Right lobe of liver (tissue), 6 donors: ENCODE results near the gene HECTD4. TPM values are rescaled to one million over a fixed set of nuclear protein-coding genes. Genes with fewer than 3 reads are reported as not detected.
"Not testable (repeated sequence)": the region's sequence is repeated elsewhere in the genome, so short reads cannot be mapped to it uniquely, and the experiment has no call there.

Experiments used
- ATAC-seq, 4 donors: fragments of 200-7000 bp; cut with Tn5 transposase; one replicate each; pipeline ENCODE4 v1.9.1; 2020; ENCODE audit warnings: mild to moderate bottlenecking in 4 of 4, moderate library complexity in 4 of 4
- DNase-seq, 3 donors: peaks; one replicate each; pipeline ENCODE4 v3.0.0-alpha.2; 2020
- H3K27ac ChIP-seq, 3 donors: fragments of 200-600 bp; one replicate each; pipeline ENCODE4 v1.8.0; 2022
- H3K27me3 ChIP-seq, 2 donors: fragments of 200-600 bp; one replicate each; pipeline ENCODE4 v1.8.0; 2022
- H3K36me3 ChIP-seq, 4 donors: fragments of 200-600 bp; sonication (generic) in 1 of 4; one replicate each; pipeline versions ENCODE4 v1.5.1 to v1.8.0; 2017 to 2022; ENCODE audit warnings: control low read depth in 1 of 4
- H3K4me1 ChIP-seq, 4 donors: fragments of 200-600 bp; sonication (generic) in 1 of 4; one replicate each; pipeline versions ENCODE4 v1.5.1 to v1.8.0; 2017 to 2022; ENCODE audit warnings: control low read depth in 1 of 4
- H3K4me3 ChIP-seq, 3 donors: fragments of 200-600 bp; one replicate each; pipeline ENCODE4 v1.8.0; 2022
- H3K9me3 ChIP-seq, 4 donors: fragments of 200-600 bp; sonication (generic) in 1 of 4; one replicate each; pipeline versions ENCODE4 v1.5.1 to v1.8.0; 2017 to 2022; ENCODE audit warnings: control low read depth in 1 of 4
- POLR2A ChIP-seq: fragments of 450-650 bp; IDR thresholded peaks from one replicate; pipeline ENCODE4 v1.6.1; 2017; ENCODE audit warnings: antibody characterized with exemption, mild to moderate bottlenecking
- WGBS: methylation state at CpG from one replicate; pipeline ENCODE4 v1.1.6; 2018; ENCODE audit warnings: low coverage, low lambda C conversion rate; ENCODE audit not compliant: insufficient coverage; ENCODE audit errors: missing lambda C conversion rate; 5-methylcytosine and 5-hydroxymethylcytosine counted together
- intact Hi-C, 2 donors: fragments of 100-400 bp; cut with DNase I; formaldehyde crosslinking; loops; one replicate each; pipeline versions ENCODE4 v1.11.2 to v1.14.1; 2022
- total RNA-seq, 6 experiments: library from RNA; depleted of rRNA in 2 of 6; stranded (reverse); fragments of >200 nt in 2 of 6; fragmentation: NEBNext Ultra II Directional in 3 of 6; extraction: Animal tissue kit (Norgen Biotek cat#: 25700) in 3 of 6; gene quantifications; one replicate each; pipeline versions ENCODE4 v1.1.0 to v1.2.4, GENCODE V29; 2016 to 2023
- TF ChIP-seq, protein P1 (sequence below), 4 donors: fragments of 200-600 bp in 3 of 4; fragments of 450-650 bp in 1 of 4; IDR thresholded peaks; one replicate each; pipeline versions ENCODE4 v1.5.1 to v1.8.0; 2016 to 2022; ENCODE audit warnings: antibody characterized with exemption in 4 of 4, mild to moderate bottlenecking in 2 of 4
- donor health status: DM: no; HTN: yes; CAD: no.
- donor health status: DM: no; HTN: no; CAD: no.
- donor health status: DM: no; HTN: no; CAD: no.
- donor health status: DM: no; HTN: yes; CAD: no.
- donor health status: DM: no; HTN: yes; CAD: no.

Gene HECTD4
- total RNA-seq, 6 experiments from 2014 or later: 12.6 to 24.4 (median 19.3) TPM

DNA sequence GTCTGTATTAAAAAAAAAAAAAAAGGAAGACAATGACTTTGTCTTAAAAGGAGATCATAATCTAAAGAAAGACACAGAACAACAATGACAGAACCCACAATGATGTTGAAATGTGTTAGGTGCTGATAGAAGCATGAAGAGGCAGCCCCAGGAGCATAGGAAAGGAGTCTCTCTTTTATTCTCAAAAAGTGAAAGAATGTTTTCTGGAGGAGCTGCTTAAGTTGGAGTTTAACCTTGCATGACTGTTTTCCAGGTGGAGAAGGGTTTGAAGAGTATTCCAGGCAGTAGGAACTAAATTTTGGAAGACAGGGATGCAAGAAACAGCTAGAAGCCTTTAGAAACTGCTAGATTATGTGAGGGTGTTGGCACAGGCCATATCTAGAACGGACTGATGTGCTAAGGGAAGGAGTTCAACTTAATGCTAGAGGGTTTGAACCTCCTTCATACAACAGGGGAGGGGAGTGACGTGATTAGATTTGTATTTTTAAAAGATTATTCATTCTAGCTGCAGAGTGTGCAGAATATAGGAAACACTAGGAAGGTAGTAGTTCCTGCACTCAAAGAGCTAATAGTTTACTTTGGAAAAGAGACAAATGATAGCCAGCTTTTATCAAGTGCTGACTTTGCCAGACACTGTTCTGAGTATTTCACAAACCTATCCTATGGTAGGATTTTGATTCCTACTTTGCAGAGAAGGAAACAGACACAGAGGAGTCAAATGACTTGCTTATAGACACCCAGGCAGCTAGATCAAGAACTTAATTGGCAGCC is 31.8 kb upstream of the HECTD4 start:
- Histone ChIP-seq H3K9me3 (no peaks in the 10 kb centered on the region), H3K36me3 (no peaks in the 10 kb centered on the region), H3K4me3 (no peak overlapping the region), H3K27ac (peak overlapping the region in 2 of 3 donors; percentile 29 to 45), H3K27me3 (no peaks in the 10 kb centered on the region), H3K4me1 (peaks cover 0 to 36% (median 3%) of the 10 kb centered on the region in 4 donors)
- DNase-seq (no peak), ATAC-seq (peak; percentile 35 to 48 (median 41))
- 24% methylated on average over 2 of the region's 2 CpGs for WGBS
- TF ChIP-seq, protein P1, sequence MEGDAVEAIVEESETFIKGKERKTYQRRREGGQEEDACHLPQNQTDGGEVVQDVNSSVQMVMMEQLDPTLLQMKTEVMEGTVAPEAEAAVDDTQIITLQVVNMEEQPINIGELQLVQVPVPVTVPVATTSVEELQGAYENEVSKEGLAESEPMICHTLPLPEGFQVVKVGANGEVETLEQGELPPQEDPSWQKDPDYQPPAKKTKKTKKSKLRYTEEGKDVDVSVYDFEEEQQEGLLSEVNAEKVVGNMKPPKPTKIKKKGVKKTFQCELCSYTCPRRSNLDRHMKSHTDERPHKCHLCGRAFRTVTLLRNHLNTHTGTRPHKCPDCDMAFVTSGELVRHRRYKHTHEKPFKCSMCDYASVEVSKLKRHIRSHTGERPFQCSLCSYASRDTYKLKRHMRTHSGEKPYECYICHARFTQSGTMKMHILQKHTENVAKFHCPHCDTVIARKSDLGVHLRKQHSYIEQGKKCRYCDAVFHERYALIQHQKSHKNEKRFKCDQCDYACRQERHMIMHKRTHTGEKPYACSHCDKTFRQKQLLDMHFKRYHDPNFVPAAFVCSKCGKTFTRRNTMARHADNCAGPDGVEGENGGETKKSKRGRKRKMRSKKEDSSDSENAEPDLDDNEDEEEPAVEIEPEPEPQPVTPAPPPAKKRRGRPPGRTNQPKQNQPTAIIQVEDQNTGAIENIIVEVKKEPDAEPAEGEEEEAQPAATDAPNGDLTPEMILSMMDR (IDR thresholded peaks at IDR 0.05): no peak
- TF ChIP-seq POLR2A: no peak
- intact Hi-C loops: no loop called here

GRCh38 chr12:112409906-112410244 is 27.6 kb upstream of the HECTD4 start:
- Histone ChIP-seq H3K27ac (peak overlapping the region in 1 of 3 donors; percentile 77), H3K27me3 (no peaks in the 10 kb centered on the region), H3K9me3 (no peaks in the 10 kb centered on the region), H3K36me3 (peaks cover 10 to 33% (median 20%) of the 10 kb centered on the region in 4 donors), H3K4me1 (peaks cover 0 to 34% (median 7%) of the 10 kb centered on the region in 4 donors), H3K4me3 (peak overlapping the region in 2 of 3 donors; percentile 83 to 86)
- DNase-seq: no peak
- no peak for TF ChIP-seq POLR2A
- TF ChIP-seq, protein P1 (IDR thresholded peaks at IDR 0.05): no peak
- ATAC-seq: no peak
- intact Hi-C loops: no loop called here
- 88% methylated on average over 12 of the region's 14 CpGs for WGBS

DNA sequence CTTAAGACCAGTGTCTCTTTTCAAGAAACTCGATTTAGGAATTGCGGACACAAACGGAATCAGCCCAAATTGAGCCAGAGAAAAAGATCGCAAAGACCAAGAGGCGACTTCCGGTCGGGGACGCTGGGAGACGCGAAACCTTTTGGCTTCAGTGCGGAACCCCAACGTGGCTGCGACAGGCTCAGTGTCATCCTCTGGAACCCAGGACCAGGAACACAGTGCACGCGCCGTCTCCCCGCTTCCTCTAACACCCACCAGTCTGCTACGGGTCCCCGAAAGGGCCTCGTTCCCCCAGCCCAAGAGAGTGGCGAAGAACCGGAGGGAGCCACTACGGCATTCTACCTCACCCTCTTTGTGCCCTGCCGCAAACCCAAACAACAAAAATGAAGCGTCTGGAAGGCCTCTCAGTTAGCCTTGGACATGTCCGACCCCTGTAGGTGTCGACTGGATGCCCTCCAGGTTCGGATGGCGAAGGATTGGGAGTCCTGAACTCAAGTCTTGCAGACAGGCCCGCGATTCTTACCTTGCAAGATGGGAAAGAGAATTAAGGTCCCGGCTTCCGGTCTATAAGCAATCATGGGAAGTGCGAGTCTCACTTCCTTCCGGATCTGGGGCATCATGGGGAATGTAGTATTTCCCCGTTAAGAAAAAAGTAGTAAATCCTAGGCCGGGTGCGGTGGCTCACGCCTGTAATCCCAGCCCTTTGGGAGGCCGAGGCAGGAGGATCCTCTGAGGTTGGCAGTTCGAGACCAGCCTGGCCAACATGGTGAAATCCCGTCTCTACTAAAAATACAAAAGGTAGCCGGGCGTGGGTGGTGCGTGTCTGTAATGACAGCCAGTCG is 27.1 kb upstream of the HECTD4 start, which contains the start of gene RPL6:
RPL6 (minus strand) TSS at position 542 of the 842 bp plus-strand sequence. CDS start 949 bp downstream, outside the sequence.
- WGBS: 3% methylated on average over 28 of the region's 46 CpGs
- Histone ChIP-seq H3K36me3 (peaks cover 10 to 39% (median 26%) of the 10 kb centered on the region in 4 donors), H3K4me3 (peak within 1 kb of the TSS; percentile 57 to 86 (median 83)), H3K27ac (peak within 1 kb of the TSS; percentile 71 to 77 (median 73)), H3K27me3 (no peaks in the 10 kb centered on the region), H3K4me1 (peaks cover 0 to 29% (median 4%) of the 10 kb centered on the region in 4 donors), H3K9me3 (no peaks in the 10 kb centered on the region)
- DNase-seq (peak; percentile 56 to 82 (median 70)), ATAC-seq (peak; percentile 89 to 93 (median 91))
- intact Hi-C loops: no loop called here
- peak; percentile 83 for TF ChIP-seq POLR2A
- TF ChIP-seq, protein P1 (IDR thresholded peaks at IDR 0.05): no peak

GRCh38 chr12:112408621-112409020 is 26.4 kb upstream of the HECTD4 start:
- peak overlapping the region; percentile 57 to 86 (median 83) for H3K4me3 ChIP-seq
- no peak for TF ChIP-seq POLR2A
- intact Hi-C loops: no loop called here
- H3K27ac ChIP-seq: peak overlapping the region; percentile 71 to 77 (median 73)
- ATAC-seq (no peak), DNase-seq (no peak)
- peaks cover 10 to 42% (median 26%) of the 10 kb centered on the region in 4 donors for H3K36me3 ChIP-seq
- no peaks in the 10 kb centered on the region for H3K9me3 ChIP-seq
- H3K4me1 ChIP-seq: peaks cover 0 to 22% (median 4%) of the 10 kb centered on the region in 4 donors
- no peaks in the 10 kb centered on the region for H3K27me3 ChIP-seq
- WGBS: 19% methylated on average over 5 of the region's 5 CpGs

DNA sequence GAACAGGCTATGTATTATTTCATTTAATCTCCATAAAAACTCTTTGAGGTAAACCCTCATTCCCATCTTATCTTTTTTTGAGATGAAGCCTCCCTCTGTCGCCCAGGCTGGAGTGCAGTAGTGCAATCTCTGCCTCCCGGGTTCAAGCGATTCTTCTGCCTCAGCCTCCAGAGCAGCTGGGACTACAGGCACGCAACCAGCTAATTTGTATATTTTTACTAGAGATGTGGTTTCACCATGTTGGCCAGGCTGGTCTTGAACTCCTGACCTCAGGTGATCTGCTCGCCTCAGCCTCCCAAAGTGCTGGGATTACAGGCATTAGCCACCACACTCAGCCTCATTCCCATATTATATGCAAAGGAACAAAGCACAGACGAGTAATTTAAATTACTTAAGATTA is 25.5 kb upstream of the HECTD4 start:
- intact Hi-C loops, H3K27me3 ChIP-seq, H3K4me3 ChIP-seq, H3K27ac ChIP-seq, ATAC-seq, DNase-seq, H3K9me3 ChIP-seq: not testable (repeated sequence)
- Histone ChIP-seq H3K36me3 (peaks cover 10 to 42% (median 26%) of the 10 kb centered on the region in 4 donors), H3K4me1 (peaks cover 0 to 21% (median 4%) of the 10 kb centered on the region in 4 donors)
- 82% methylated on average over 5 of the region's 6 CpGs for WGBS
